GM03348 (cell line): ENCODE measurements around the gene CPHXL.

ENCODE experiments used
- DNase-seq: peaks from one replicate; pipeline ENCODE4 v3.0.0; 2012; ENCODE audit warnings: low spot score

The CPHXL gene

DNA sequence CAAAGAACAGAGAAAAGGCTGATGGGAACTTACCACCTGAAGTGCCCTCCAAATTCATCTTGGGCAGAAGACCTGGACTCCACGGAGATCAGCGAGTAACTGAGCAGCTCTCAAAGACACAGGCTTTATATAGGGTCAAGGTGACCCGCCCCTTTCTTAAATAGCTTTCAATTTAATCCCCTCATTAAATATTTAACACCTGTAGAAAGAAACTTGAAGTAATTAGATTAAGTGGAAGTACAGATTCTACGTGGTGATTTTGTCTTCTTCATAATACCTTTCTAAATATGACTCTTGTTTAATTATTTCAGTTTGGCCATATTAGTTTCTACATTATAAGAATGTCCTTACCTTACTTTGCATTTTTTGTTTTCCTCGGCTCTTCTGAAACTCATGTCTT is 24.9 kb downstream of the CPHXL start, which contains the start of gene DUXB:
TSS of gene DUXB (minus strand) at position 101 of the 400 bp plus-strand sequence. CDS start at position 58, 43 bp downstream.
- no peak for DNase-seq

DNA sequence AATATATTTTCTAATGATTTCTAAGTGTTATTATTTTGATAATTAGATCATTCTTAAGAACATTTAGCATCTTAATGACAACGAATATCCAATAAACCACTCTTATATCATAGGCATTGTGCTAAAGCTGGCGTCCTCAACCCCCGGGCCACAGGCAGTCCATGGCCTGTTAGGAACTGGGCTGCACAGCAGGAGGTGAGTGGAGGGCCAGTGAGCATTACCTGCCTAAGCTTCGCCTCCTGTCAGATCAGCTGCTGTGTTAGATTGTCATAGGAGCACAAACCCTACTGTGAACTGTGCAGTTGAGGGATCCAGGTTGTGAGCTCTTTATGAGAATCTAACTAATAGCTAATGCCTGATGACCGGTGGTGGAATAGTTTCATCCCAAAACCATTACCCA is 28.7 kb downstream of the CPHXL start:
- no peak for DNase-seq

DNA sequence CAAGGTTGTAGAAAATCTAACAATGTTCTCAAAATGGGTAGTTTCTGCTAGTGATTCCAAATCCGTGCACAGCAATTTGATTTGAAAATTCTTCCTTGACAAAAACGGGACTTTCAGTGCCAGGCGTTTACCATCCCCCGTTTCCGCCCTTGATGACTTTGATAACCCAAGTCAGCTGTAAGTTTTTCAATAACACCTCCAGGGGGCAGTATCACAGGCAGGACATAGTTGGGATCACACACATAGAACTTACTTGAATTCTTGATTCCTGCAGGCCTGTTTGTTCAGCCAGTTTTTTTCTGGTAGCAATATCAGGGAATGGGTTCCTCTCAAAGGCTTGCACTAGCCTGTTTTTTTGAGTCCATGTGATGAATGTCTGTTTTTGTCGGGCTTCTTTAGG is 30.6 kb downstream of the CPHXL start:
- DNase-seq: no peak

DNA sequence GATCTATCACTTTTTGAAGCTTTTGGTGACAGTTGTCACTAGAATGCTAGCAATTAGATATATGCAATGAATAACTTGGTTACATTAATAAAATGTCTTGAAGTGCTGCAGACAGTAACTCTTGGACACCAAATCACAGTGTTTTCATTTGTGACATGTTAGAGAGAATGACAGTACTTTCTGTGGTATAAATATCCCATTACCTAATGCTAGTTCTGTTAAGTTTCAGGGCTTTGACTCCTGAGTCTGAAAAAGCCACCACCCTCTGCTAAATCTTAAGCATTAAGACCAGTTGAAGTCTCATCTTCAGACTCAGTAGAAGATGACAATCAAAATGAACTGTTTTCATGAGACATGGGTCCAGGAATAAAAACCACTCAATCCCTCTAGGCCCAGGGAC is 38.9 kb downstream of the CPHXL start:
- DNase-seq: no peak

DNA sequence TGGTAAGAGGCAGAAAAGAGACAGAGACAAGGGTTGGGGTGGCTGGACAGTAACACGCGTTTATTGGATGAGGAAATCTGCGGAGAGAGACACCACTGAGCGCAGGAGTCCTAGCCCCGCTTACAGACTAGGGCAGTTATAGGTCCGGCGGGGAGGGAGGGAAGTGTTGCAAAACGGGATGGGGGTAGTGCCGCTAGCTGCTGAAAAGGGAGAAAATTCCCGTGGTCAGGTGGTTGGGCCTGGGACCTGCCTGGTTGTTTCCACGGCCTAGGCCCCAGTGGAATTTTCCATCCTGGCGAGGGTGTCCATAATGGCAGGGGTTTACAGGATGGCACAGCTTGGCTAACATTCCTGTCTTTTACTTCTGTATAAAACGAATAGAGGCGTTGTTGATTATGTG is 44.0 kb downstream of the CPHXL start:
- DNase-seq: no peak

- DNase-seq: no peak
Measured at GRCh38 chr16:75679366-75679765, 46.9 kb downstream of the CPHXL start.

- DNase-seq: no peak
Measured at GRCh38 chr16:75676909-75677308, 49.4 kb downstream of the CPHXL start, which contains the start of gene CPHXL2. Gene CPHXL2, minus strand, starts transcription at chr16:75677009. Its CDS starts 10 bp downstream, at chr16:75676999.

DNA sequence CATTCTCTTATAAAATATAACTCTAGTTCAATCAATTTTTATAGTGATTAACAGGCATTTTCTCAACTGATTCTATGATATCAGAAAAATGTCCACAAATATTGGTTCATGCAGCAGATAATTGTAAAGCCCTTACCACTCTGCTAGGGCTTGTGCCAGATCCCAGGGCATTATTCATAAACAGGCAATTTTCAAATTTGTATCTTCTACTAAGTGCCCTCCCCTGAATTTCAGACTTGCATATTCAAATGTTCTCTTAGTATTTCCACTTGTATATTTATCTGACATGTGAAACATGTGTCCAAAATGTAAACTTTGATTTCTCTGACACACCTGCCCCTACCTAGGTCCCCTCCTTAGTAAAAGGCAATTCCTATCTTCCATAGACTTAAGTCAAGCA is 58.8 kb downstream of the CPHXL start:
- no peak for DNase-seq
